ENCODE data around the gene OLFML3. TPM values are rescaled to one million over a fixed set of nuclear protein-coding genes. Genes with fewer than 3 reads are reported as not detected.

Gene OLFML3
- total and polyA plus RNA-seq, 2 of the 8 experiments (the other 6 are each of a cell fraction or from before 2014, with no cell fraction given) = 56.0 to 72.3 TPM

DNA sequence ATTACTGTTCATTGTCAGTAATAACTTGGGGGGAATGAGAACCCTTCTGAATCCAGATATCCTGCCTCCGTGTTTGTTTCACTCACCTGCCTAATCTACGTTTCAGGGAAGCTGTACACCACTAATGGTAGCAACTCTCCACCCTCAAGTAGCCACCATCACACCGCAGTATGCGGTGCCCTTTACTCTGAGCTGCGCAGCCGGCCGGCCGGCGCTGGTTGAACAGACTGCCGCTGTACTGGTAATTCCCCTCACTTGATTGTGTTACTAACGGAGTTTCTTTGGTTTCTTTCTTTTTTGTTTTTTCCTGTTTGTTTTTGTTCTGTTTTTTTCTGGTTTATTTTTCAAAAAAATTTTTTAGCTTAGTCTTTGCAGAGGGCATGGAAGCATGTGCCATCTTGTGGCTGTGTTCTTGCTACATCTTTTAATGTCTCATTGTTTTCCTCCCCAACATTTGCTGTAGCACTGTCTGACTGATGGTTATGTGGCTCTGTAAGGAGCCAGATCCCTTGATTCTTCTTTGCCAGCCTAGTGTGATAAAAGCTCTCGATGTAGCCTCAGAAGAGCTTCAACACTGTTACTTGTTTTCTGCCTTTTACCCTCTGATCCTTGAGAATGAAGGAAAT is 15.9 kb upstream of the OLFML3 start (continued):
- TF ChIP-seq, protein P1, sequence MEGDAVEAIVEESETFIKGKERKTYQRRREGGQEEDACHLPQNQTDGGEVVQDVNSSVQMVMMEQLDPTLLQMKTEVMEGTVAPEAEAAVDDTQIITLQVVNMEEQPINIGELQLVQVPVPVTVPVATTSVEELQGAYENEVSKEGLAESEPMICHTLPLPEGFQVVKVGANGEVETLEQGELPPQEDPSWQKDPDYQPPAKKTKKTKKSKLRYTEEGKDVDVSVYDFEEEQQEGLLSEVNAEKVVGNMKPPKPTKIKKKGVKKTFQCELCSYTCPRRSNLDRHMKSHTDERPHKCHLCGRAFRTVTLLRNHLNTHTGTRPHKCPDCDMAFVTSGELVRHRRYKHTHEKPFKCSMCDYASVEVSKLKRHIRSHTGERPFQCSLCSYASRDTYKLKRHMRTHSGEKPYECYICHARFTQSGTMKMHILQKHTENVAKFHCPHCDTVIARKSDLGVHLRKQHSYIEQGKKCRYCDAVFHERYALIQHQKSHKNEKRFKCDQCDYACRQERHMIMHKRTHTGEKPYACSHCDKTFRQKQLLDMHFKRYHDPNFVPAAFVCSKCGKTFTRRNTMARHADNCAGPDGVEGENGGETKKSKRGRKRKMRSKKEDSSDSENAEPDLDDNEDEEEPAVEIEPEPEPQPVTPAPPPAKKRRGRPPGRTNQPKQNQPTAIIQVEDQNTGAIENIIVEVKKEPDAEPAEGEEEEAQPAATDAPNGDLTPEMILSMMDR (IDR thresholded peaks at IDR 0.05; ENCODE audit: control extremely low read depth in 1 of 3, insufficient read depth in 1 of 3, low read depth in 1 of 3, low read length in 3 of 3) = peak in 1 of 3 experiments; percentile 4; a peak in 1 of 4 replicates

All from H1 (cell line).